ENCODE results near the gene CD40.

DNA sequence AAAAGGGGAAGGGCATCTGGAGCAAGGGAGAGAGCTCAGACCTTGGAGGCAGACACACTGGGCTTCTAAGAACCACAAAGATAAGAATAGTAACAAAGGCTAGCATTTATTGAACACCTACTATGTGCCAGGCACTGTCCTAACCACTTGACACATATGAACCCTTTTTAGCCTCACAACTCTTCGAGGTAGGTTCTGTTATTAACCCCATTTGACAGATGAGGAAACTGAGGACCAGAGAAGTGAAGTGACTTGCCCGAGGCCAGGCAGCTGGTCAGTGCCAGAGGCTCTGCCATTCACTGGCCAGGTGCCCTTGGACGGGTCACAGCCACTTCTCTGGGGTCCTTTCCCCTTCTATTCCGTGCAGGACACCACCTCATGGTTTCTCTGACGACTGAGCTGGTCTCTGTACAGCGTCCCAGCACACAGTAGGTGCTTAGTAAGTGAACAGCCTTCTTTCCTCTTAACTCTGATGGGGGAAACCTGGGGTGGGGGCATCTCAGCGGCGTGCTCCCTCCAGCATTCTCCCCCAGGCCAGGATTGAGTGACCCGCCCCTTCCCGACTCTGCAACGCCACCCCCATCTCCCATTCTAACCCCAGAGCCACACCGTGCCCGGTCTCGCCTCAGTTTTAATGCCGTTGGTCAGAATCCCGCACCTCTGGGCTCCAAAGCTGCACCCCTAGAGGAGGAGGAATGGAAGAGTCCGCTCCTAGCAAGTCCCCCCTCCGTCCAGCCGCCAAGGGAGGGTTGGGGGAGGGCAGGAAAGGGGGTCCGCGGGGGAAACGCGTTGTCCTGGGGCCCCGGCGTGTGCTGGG, 55.7 kb downstream of the CD40 start:
- TF ChIP-seq, protein P1, sequence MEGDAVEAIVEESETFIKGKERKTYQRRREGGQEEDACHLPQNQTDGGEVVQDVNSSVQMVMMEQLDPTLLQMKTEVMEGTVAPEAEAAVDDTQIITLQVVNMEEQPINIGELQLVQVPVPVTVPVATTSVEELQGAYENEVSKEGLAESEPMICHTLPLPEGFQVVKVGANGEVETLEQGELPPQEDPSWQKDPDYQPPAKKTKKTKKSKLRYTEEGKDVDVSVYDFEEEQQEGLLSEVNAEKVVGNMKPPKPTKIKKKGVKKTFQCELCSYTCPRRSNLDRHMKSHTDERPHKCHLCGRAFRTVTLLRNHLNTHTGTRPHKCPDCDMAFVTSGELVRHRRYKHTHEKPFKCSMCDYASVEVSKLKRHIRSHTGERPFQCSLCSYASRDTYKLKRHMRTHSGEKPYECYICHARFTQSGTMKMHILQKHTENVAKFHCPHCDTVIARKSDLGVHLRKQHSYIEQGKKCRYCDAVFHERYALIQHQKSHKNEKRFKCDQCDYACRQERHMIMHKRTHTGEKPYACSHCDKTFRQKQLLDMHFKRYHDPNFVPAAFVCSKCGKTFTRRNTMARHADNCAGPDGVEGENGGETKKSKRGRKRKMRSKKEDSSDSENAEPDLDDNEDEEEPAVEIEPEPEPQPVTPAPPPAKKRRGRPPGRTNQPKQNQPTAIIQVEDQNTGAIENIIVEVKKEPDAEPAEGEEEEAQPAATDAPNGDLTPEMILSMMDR (IDR thresholded peaks at IDR 0.05), result no peak
- no peak for TF ChIP-seq POLR2A (IDR thresholded peaks at IDR 0.05)
- no peak for TF ChIP-seq POLR2AphosphoS5 (IDR thresholded peaks at IDR 0.05)

All from upper lobe of left lung (tissue), 4 donors.